ENCODE data around the gene IL25.

IL25 gene

GRCh38 chr14:23375527-23376251 is 3.1 kb downstream of the IL25 start:
- DNase-seq: no peak

GRCh38 chr14:23376482-23377197 is 4.0 kb downstream of the IL25 start, which contains the start of gene CMTM5:
Gene CMTM5 (plus strand): TSS chr14:23377046. CDS start chr14:23377252, 206 bp downstream.
- H3K36me3 ChIP-seq (replicated peaks; ENCODE audit: insufficient read depth, low read length): no peaks in the 10 kb centered on the region
- H3K4me2 ChIP-seq (ENCODE audit: low read depth, low read length): no peak within 1 kb of the TSS
- no peaks in the 10 kb centered on the region for H3K9me3 ChIP-seq (replicated peaks; ENCODE audit: insufficient read depth, low read length)
- DNase-seq: no peak
- no peaks in the 10 kb centered on the region for H3K9me2 ChIP-seq (replicated peaks; ENCODE audit: insufficient read depth, low read length)
- no peaks in the 10 kb centered on the region for H3K79me2 ChIP-seq (ENCODE audit: low read length)
- no peaks in the 10 kb centered on the region for H3F3A ChIP-seq (ENCODE audit: insufficient read depth, low read length)
- no peaks in the 10 kb centered on the region for H3K4me1 ChIP-seq (ENCODE audit: low read length)
- H3K27me3 ChIP-seq (replicated peaks; ENCODE audit: insufficient read depth, low read length): no peaks in the 10 kb centered on the region; the same call in 1 of the 2 replicates
- no peak within 1 kb of the TSS for H3K27ac ChIP-seq (ENCODE audit: low read length)
- no peak for TF ChIP-seq CTCF (IDR thresholded peaks at IDR 0.05; ENCODE audit: low read length)
- no peak for TF ChIP-seq EZH2phosphoT487 (IDR thresholded peaks at IDR 0.05; ENCODE audit: low read length)
- H2AFZ ChIP-seq (ENCODE audit: low read length): no peak within 1 kb of the TSS
- no peak within 1 kb of the TSS for H3K4me3 ChIP-seq (ENCODE audit: low read length)
- H3K9ac ChIP-seq (ENCODE audit: low read length): no peak within 1 kb of the TSS
- H4K20me1 ChIP-seq (ENCODE audit: insufficient read depth, low read length): no peaks in the 10 kb centered on the region

More at GRCh38 chr14:23375527-23376251, 3.1 kb downstream of the IL25 start:
- H3K9ac ChIP-seq (ENCODE audit: low read length): no peak overlapping the region
- no peak overlapping the region for H3K4me3 ChIP-seq (ENCODE audit: low read length)
- H3K4me2 ChIP-seq (ENCODE audit: low read depth, low read length): no peak overlapping the region
- TF ChIP-seq EZH2 (optimal IDR thresholded peaks at IDR 0.05; ENCODE audit: low read depth, low read length) (no peak), CTCF (IDR thresholded peaks at IDR 0.05; ENCODE audit: low read length) (no peak), EZH2phosphoT487 (IDR thresholded peaks at IDR 0.05; ENCODE audit: low read length) (no peak)
- no peaks in the 10 kb centered on the region for H3K36me3 ChIP-seq (replicated peaks; ENCODE audit: insufficient read depth, low read length)
- no peaks in the 10 kb centered on the region for H3K9me2 ChIP-seq (replicated peaks; ENCODE audit: insufficient read depth, low read length)
- no peaks in the 10 kb centered on the region for H3K4me1 ChIP-seq (ENCODE audit: low read length)
- no peaks in the 10 kb centered on the region; the same call in 1 of the 2 replicates for H3K27me3 ChIP-seq (replicated peaks; ENCODE audit: insufficient read depth, low read length)
- H3F3A ChIP-seq (ENCODE audit: insufficient read depth, low read length): no peaks in the 10 kb centered on the region
- no peak overlapping the region for H2AFZ ChIP-seq (ENCODE audit: low read length)
- H3K9me3 ChIP-seq (replicated peaks; ENCODE audit: insufficient read depth, low read length): no peaks in the 10 kb centered on the region
- no peaks in the 10 kb centered on the region for H4K20me1 ChIP-seq (ENCODE audit: insufficient read depth, low read length)
- no peak overlapping the region for H3K27ac ChIP-seq (ENCODE audit: low read length)
- no peaks in the 10 kb centered on the region for H3K79me2 ChIP-seq (ENCODE audit: low read length)

- Histone ChIP-seq H3F3A (ENCODE audit: insufficient read depth, low read length) (no peaks in the 10 kb centered on the region), H3K9me3 (replicated peaks; ENCODE audit: insufficient read depth, low read length) (no peaks in the 10 kb centered on the region), H3K4me1 (ENCODE audit: low read length) (no peaks in the 10 kb centered on the region), H3K4me2 (ENCODE audit: low read depth, low read length) (no peak overlapping the region), H3K79me2 (ENCODE audit: low read length) (no peaks in the 10 kb centered on the region), H3K9ac (ENCODE audit: low read length) (no peak overlapping the region), H4K20me1 (ENCODE audit: insufficient read depth, low read length) (no peaks in the 10 kb centered on the region), H3K27me3 (replicated peaks; ENCODE audit: insufficient read depth, low read length) (no peaks in the 10 kb centered on the region; the same call in 1 of the 2 replicates), H3K4me3 (ENCODE audit: low read length) (no peak overlapping the region), H3K27ac (ENCODE audit: low read length) (no peak overlapping the region), H3K9me2 (replicated peaks; ENCODE audit: insufficient read depth, low read length) (no peaks in the 10 kb centered on the region), H3K36me3 (replicated peaks; ENCODE audit: insufficient read depth, low read length) (no peaks in the 10 kb centered on the region), H2AFZ (ENCODE audit: low read length) (no peak overlapping the region)
- TF ChIP-seq CTCF (IDR thresholded peaks at IDR 0.05; ENCODE audit: low read length): no peak
- no peak for TF ChIP-seq EZH2 (optimal IDR thresholded peaks at IDR 0.05; ENCODE audit: low read depth, low read length)
- no peak for DNase-seq
Observed at GRCh38 chr14:23377198-23377550, 4.6 kb downstream of the IL25 start.

All from MM.1S (cell line).